ENCODE data around the gene MAN2B2. TPM values are rescaled to one million over a fixed set of nuclear protein-coding genes. Genes with fewer than 3 reads are reported as not detected.

Gene MAN2B2
- total and polyA plus RNA-seq, 2 of the 8 experiments (the other 6 are each of a cell fraction or from before 2014, with no cell fraction given), result 3.3 to 4.0 TPM

GRCh38 chr4:6576932-6577331 is 1.9 kb downstream of the MAN2B2 start:
- no peak overlapping the region for H3K4ac ChIP-seq (replicated peaks; ENCODE audit: insufficient read length, low read depth, low read length)
- CTCF ChIA-PET (ENCODE audit: partially characterized antibody), result interaction anchor here (1.0 to 4.7 kb wide), 4 partner anchors 15 to 98 kb away, joined by 3 to 16 read pairs (median 6); no protein-coding TSS in a partner anchor
- no peak overlapping the region for H2BK15ac ChIP-seq (ENCODE audit: low read length)
- no peak overlapping the region for H3K9ac ChIP-seq (replicated peaks in 1 of 4; ENCODE audit: extremely low read depth in 1 of 4, low read depth in 3 of 4, low read length in 3 of 4)
- no peak overlapping the region for H2AFZ ChIP-seq (ENCODE audit: low read length)
- H3K23ac ChIP-seq (ENCODE audit: insufficient read length), result no peak overlapping the region
- peaks cover 3 to 13% (median 10%) of the 10 kb centered on the region in 4 experiments for H3K27me3 ChIP-seq (replicated peaks in 1 of 4; ENCODE audit: control insufficient read depth in 3 of 4, extremely low read depth in 1 of 4, insufficient read depth in 3 of 4, low read length in 3 of 4)
- no peak overlapping the region for H2BK5ac ChIP-seq (ENCODE audit: low read depth, low read length)
- no peak overlapping the region for H3K56ac ChIP-seq (replicated peaks; ENCODE audit: insufficient read length, low read depth, low read length)
- H3K79me2 ChIP-seq (ENCODE audit: control insufficient read depth in 1 of 2, insufficient read depth in 2 of 2, low read length in 2 of 2), result no peaks in the 10 kb centered on the region
- peaks cover 0 to 12% (median 2%) of the 10 kb centered on the region in 4 experiments; a peak in 3 of 8 replicates for H3K36me3 ChIP-seq (ENCODE audit: control insufficient read depth in 2 of 4, insufficient read depth in 4 of 4, low read length in 3 of 4)
- no peak overlapping the region for H2BK12ac ChIP-seq (ENCODE audit: low read depth, low read length)
- no peak overlapping the region for H3K18ac ChIP-seq (ENCODE audit: extremely low read depth, low read length)
- H2BK120ac ChIP-seq (replicated peaks; ENCODE audit: low read depth, low read length), result no peak overlapping the region
- H3K79me1 ChIP-seq (ENCODE audit: low read depth, low read length), result no peaks in the 10 kb centered on the region
- no peaks in the 10 kb centered on the region for H3K9me3 ChIP-seq (ENCODE audit: insufficient read depth in 2 of 2, low read depth in 1 of 2, low read length in 1 of 2)
- POLR2A ChIA-PET (ENCODE audit: partially characterized antibody), result no interaction called here
- FAIRE-seq (no peak), DNase-seq (ENCODE audit: low read depth in 1 of 2, low spot score in 2 of 2) (no peak)
- H4K20me1 ChIP-seq (replicated peaks in 1 of 2; ENCODE audit: control insufficient read depth in 1 of 2, insufficient read depth in 2 of 2, low read length in 2 of 2), result peaks cover 0 to 7% of the 10 kb centered on the region in 2 experiments
- H3K4me1 ChIP-seq (replicated peaks in 1 of 4; ENCODE audit: control insufficient read depth in 3 of 4, insufficient read depth in 4 of 4, low read length in 3 of 4), result peaks cover 0 to 6% (median 4%) of the 10 kb centered on the region in 4 experiments; a peak in 4 of 7 replicates
- H3K27ac ChIP-seq (ENCODE audit: low read depth, low read length), result no peak overlapping the region
- H4K5ac ChIP-seq (ENCODE audit: insufficient read length, low read depth, low read length), result no peak overlapping the region
- TF ChIP-seq SIX5 (IDR thresholded peaks at IDR 0.05; ENCODE audit: low read depth, low read length) (no peak), PHF8 (conservative IDR thresholded peaks at IDR 0.05; ENCODE audit: low read depth, low read length) (no peak)
- no peak overlapping the region for H3K4me2 ChIP-seq (ENCODE audit: insufficient read depth in 1 of 2, low read depth in 2 of 2, low read length in 2 of 2)
- no peak overlapping the region for H4K8ac ChIP-seq (ENCODE audit: extremely low read depth, insufficient read depth, low read length)
- no peak overlapping the region for H2AK5ac ChIP-seq (ENCODE audit: low read depth, low read length)
- H3K4me3 ChIP-seq (ENCODE audit: extremely low read depth in 1 of 4, insufficient read depth in 2 of 4, low read depth in 3 of 4, low read length in 4 of 4), result no peak overlapping the region
- no peak overlapping the region for H4K91ac ChIP-seq (replicated peaks; ENCODE audit: insufficient read length, low read length)
- peaks cover 14% of the 10 kb centered on the region; the same call in 1 of the 2 replicates for H3K23me2 ChIP-seq (ENCODE audit: low read depth, low read length)
- H2BK20ac ChIP-seq (ENCODE audit: low read length), result no peak overlapping the region
- H3K14ac ChIP-seq (ENCODE audit: insufficient read length), result no peak overlapping the region
- WGBS, 2 experiments (ENCODE audit: extremely low coverage in 1 of 2, insufficient coverage in 1 of 2, insufficient read length in 1 of 2, insufficient replicate concordance in 2 of 2, low coverage in 1 of 2, low lambda C conversion rate in 2 of 2, missing lambda C conversion rate in 1 of 2), result 96% methylated on average over 8 of the region's 9 CpGs; no CpG with 5 or more reads in 1 of the 2 experiments

Measured in H1 (cell line).